ENCODE results near the gene ZNF385D. TPM values are rescaled to one million over a fixed set of nuclear protein-coding genes. Genes with fewer than 3 reads are reported as not detected.

Gene ZNF385D
- total RNA-seq, 1 experiment from 2014 or later, result not detected

DNA sequence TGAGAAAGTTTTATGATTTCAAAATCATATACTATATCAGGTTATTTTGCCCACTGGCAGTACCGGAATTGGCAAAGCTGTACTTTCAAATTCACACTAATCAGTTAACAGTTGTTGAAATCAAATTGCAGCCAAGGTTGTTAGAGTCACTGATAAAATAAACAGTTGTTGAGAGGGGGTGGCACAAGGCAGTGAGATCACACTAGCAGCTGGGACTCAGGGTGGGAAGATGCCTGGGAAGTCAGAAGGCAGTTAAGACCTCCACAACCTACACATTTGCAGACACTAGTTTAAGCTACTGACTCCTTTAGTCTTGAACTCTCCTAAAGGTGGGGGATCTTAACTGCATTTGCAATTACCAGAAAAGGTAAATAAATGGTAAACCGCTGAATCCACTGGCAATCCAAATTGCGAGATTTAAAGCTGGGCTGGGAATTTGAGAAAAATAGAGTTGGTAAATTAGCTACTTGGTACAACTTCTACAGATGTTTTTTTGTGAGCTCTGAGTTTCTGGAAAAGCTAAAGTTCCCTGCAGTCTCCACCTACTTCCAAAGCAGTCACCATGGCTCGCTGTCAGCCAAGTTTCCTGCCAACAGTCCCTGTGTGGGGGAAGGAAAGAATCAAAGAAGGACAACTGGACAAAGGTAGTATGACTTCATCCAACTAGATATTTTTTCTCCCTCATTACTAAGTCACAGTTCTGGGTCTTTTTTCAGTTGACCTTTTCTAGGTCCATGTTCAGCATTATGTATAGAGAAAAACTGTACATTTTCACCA is 105.7 kb downstream of the ZNF385D start:
- TF ChIP-seq RAD21 (IDR thresholded peaks at IDR 0.05; ENCODE audit: low read depth), result no peak
- Histone ChIP-seq H3K9me2 (ENCODE audit: insufficient read depth) (no peaks in the 10 kb centered on the region), H3K79me2 (ENCODE audit: insufficient read depth, low read length) (no peaks in the 10 kb centered on the region), H3K4me1 (ENCODE audit: control insufficient read depth in 1 of 2, insufficient read depth in 2 of 2, low read length in 2 of 2) (no peaks in the 10 kb centered on the region), H2AFZ (ENCODE audit: low read depth, low read length, poor library complexity, severe bottlenecking) (no peak overlapping the region), H3K4me2 (ENCODE audit: low read length) (no peak overlapping the region), H3K36me3 (ENCODE audit: control insufficient read depth in 1 of 2, insufficient read depth in 2 of 2, low read length in 2 of 2) (no peaks in the 10 kb centered on the region), H3K4me3 (replicated peaks in 1 of 2; ENCODE audit: low read depth in 1 of 2, low read length in 2 of 2) (no peak overlapping the region), H4K20me1 (ENCODE audit: insufficient read depth) (no peaks in the 10 kb centered on the region), H3K9me3 (ENCODE audit: control insufficient read depth in 1 of 2, insufficient read depth in 1 of 2, low read depth in 1 of 2, low read length in 2 of 2) (peaks cover 7 to 13% of the 10 kb centered on the region in 2 experiments; a peak in 2 of 4 replicates), H3K27ac (ENCODE audit: low read depth, low read length) (no peak overlapping the region), H3K27me3 (ENCODE audit: insufficient read depth, low read length) (no peaks in the 10 kb centered on the region), H3K9ac (ENCODE audit: low read length) (no peak overlapping the region)
- ChIA-PET CTCF (no interaction called here), POLR2A (no interaction called here), RAD21 (ENCODE audit: low non-redundant PET in 1 of 2, low total read pairs in 2 of 2, uncharacterized antibody in 2 of 2, unreplicated experiment in 2 of 2) (no interaction called here)
- DNase-seq (ENCODE audit: low read depth, low spot score) (no peak), ATAC-seq (no peak)
- intact Hi-C loops (cut with micrococcal nuclease), result no loop called here
- no TSS peak for BruUV-seq (replicated peaks)

DNA sequence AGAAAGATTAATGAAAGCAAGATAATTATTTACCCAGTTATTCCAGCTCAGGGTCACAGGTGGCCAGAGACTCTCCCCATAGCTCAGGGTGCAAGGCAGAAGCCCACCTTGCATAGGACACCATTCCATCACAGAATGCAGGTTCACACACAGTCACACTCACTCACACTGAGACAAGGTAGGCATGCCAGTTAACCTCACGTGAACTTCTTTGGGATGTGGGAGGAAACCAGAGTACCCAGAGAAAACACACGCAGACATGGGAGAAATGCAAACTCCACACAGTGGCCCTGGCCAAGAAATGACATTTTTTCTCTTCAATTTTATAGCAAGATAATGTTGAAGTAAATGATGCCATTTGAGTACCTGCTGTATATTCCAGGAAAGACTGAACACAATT is 106.7 kb downstream of the ZNF385D start:
- peaks cover 7 to 13% of the 10 kb centered on the region in 2 experiments; a peak in 2 of 4 replicates for H3K9me3 ChIP-seq (ENCODE audit: control insufficient read depth in 1 of 2, insufficient read depth in 1 of 2, low read depth in 1 of 2, low read length in 2 of 2)
- ChIA-PET POLR2A (no interaction called here), CTCF (no interaction called here), RAD21 (ENCODE audit: low non-redundant PET in 1 of 2, low total read pairs in 2 of 2, uncharacterized antibody in 2 of 2, unreplicated experiment in 2 of 2) (no interaction called here)
- BruUV-seq (replicated peaks), result no TSS peak
- H3K79me2 ChIP-seq (ENCODE audit: insufficient read depth, low read length), result no peaks in the 10 kb centered on the region
- no peak for ATAC-seq
- no peaks in the 10 kb centered on the region for H3K27me3 ChIP-seq (ENCODE audit: insufficient read depth, low read length)
- H3K4me2 ChIP-seq (ENCODE audit: low read length), result no peak overlapping the region
- H3K9me2 ChIP-seq (ENCODE audit: insufficient read depth), result no peaks in the 10 kb centered on the region
- no peaks in the 10 kb centered on the region for H3K4me1 ChIP-seq (ENCODE audit: control insufficient read depth in 1 of 2, insufficient read depth in 2 of 2, low read length in 2 of 2)
- intact Hi-C loops (cut with micrococcal nuclease), result no loop called here
- no peaks in the 10 kb centered on the region for H4K20me1 ChIP-seq (ENCODE audit: insufficient read depth)
- DNase-seq (ENCODE audit: low read depth, low spot score), result no peak
- H3K36me3 ChIP-seq (ENCODE audit: control insufficient read depth in 1 of 2, insufficient read depth in 2 of 2, low read length in 2 of 2), result no peaks in the 10 kb centered on the region
- H2AFZ ChIP-seq (ENCODE audit: low read depth, low read length, poor library complexity, severe bottlenecking), result no peak overlapping the region
- H3K4me3 ChIP-seq (replicated peaks in 1 of 2; ENCODE audit: low read depth in 1 of 2, low read length in 2 of 2), result no peak overlapping the region
- no peak overlapping the region for H3K27ac ChIP-seq (ENCODE audit: low read depth, low read length)
- no peak overlapping the region for H3K9ac ChIP-seq (ENCODE audit: low read length)
- no peak for TF ChIP-seq EZH2 (IDR thresholded peaks at IDR 0.05)
- no peak for TF ChIP-seq JUND (IDR thresholded peaks at IDR 0.05)
- TF ChIP-seq, protein P1, sequence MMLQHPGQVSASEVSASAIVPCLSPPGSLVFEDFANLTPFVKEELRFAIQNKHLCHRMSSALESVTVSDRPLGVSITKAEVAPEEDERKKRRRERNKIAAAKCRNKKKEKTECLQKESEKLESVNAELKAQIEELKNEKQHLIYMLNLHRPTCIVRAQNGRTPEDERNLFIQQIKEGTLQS (IDR thresholded peaks at IDR 0.05), result no peak
- no peak for TF ChIP-seq EGR1 (IDR thresholded peaks at IDR 0.05; ENCODE audit: low read depth)
- no peak for TF ChIP-seq FOSL1 (IDR thresholded peaks at IDR 0.05; ENCODE audit: low read depth)
- no peak for TF ChIP-seq CBX3 (IDR thresholded peaks at IDR 0.05; ENCODE audit: low read depth)
- TF ChIP-seq SRF (IDR thresholded peaks at IDR 0.05; ENCODE audit: low read depth), result no peak
- no peak for TF ChIP-seq POLR2A (IDR thresholded peaks at IDR 0.05; ENCODE audit: borderline replicate concordance, extremely low read depth, insufficient read depth, insufficient read length)
- TF ChIP-seq TCF7L2 (IDR thresholded peaks at IDR 0.05; ENCODE audit: borderline replicate concordance, extremely low read depth, insufficient read depth, insufficient read length), result no peak
- TF ChIP-seq, protein P2, sequence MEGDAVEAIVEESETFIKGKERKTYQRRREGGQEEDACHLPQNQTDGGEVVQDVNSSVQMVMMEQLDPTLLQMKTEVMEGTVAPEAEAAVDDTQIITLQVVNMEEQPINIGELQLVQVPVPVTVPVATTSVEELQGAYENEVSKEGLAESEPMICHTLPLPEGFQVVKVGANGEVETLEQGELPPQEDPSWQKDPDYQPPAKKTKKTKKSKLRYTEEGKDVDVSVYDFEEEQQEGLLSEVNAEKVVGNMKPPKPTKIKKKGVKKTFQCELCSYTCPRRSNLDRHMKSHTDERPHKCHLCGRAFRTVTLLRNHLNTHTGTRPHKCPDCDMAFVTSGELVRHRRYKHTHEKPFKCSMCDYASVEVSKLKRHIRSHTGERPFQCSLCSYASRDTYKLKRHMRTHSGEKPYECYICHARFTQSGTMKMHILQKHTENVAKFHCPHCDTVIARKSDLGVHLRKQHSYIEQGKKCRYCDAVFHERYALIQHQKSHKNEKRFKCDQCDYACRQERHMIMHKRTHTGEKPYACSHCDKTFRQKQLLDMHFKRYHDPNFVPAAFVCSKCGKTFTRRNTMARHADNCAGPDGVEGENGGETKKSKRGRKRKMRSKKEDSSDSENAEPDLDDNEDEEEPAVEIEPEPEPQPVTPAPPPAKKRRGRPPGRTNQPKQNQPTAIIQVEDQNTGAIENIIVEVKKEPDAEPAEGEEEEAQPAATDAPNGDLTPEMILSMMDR (IDR thresholded peaks at IDR 0.05 in 2 of 3, conservative IDR thresholded peaks at IDR 0.05 in 1 of 3; ENCODE audit: borderline replicate concordance in 1 of 3, insufficient read depth in 1 of 3, low read depth in 2 of 3, low read length in 2 of 3), result no peak
- TF ChIP-seq ZNF274 (IDR thresholded peaks at IDR 0.05; ENCODE audit: low read depth, low read length), result no peak
- no peak for TF ChIP-seq RAD21 (IDR thresholded peaks at IDR 0.05; ENCODE audit: low read depth)
- TF ChIP-seq POLR2AphosphoS5 (IDR thresholded peaks at IDR 0.05; ENCODE audit: low read depth, low read length), result no peak
- no peak for TF ChIP-seq YY1 (IDR thresholded peaks at IDR 0.05; ENCODE audit: extremely low read depth, insufficient replicate concordance, low read depth, low read length)
- no peak for TF ChIP-seq SIN3A (IDR thresholded peaks at IDR 0.05; ENCODE audit: low read depth)

Measured in HCT116 (cell line).